ENCODE data around the gene SUSD3.
"Not testable (repeated sequence)": the region's sequence is repeated elsewhere in the genome, so short reads cannot be mapped to it uniquely, and the experiment has no call there.

The SUSD3 gene

GRCh38 chr9:93114169-93114983 is 55.9 kb downstream of the SUSD3 start:
- DNase-seq = no peak

GRCh38 chr9:93114984-93115335 is 56.5 kb downstream of the SUSD3 start:
- DNase-seq = no peak

GRCh38 chr9:93115486-93116071 is 57.1 kb downstream of the SUSD3 start:
- no peak for DNase-seq

GRCh38 chr9:93116072-93116961 is 57.8 kb downstream of the SUSD3 start:
- DNase-seq = no peak

- not testable (repeated sequence) for DNase-seq
These were observed 59.0 kb downstream of the SUSD3 start for GRCh38 chr9:93117521-93117920.

GRCh38 chr9:93117924-93118862 is 59.7 kb downstream of the SUSD3 start:
- DNase-seq = no peak

- DNase-seq = no peak
These were observed 60.6 kb downstream of the SUSD3 start for GRCh38 chr9:93118863-93119702.

GRCh38 chr9:93119703-93119952 is 61.1 kb downstream of the SUSD3 start:
- DNase-seq = no peak

- DNase-seq = no peak
These were observed 61.7 kb downstream of the SUSD3 start for GRCh38 chr9:93119953-93120845.

GRCh38 chr9:93120846-93121315 is 62.4 kb downstream of the SUSD3 start:
- no peak for DNase-seq

- DNase-seq = no peak
These were observed 63.1 kb downstream of the SUSD3 start for GRCh38 chr9:93121316-93122241.

- DNase-seq = no peak
These were observed 64.3 kb downstream of the SUSD3 start for GRCh38 chr9:93122721-93123221.

GRCh38 chr9:93123561-93124283 is 65.2 kb downstream of the SUSD3 start:
- no peak for DNase-seq

GRCh38 chr9:93124793-93125192 is 66.3 kb downstream of the SUSD3 start:
- DNase-seq = no peak

- DNase-seq = no peak
These were observed 66.9 kb downstream of the SUSD3 start for GRCh38 chr9:93125331-93125894.

GRCh38 chr9:93126151-93126781 is 67.8 kb downstream of the SUSD3 start:
- DNase-seq = no peak

GRCh38 chr9:93126825-93127368 is 68.4 kb downstream of the SUSD3 start:
- DNase-seq = peak; percentile 63

Measured in retina (tissue), 1 donor.